Neutrophil (primary cell): ENCODE measurements around the gene HSP90AA1.
"Not testable (repeated sequence)": the region's sequence is repeated elsewhere in the genome, so short reads cannot be mapped to it uniquely, and the experiment has no call there.

Experiments used
- H3K27ac ChIP-seq: fragments of 200-600 bp; sonication (generic); 2 replicates; pipeline ENCODE4 v1.5.1; 2016; ENCODE audit warnings: mild to moderate bottlenecking, moderate library complexity
- H3K27me3 ChIP-seq: fragments of 200-600 bp; sonication (generic); 2 replicates; pipeline ENCODE4 v1.6.0; 2016; ENCODE audit warnings: mild to moderate bottlenecking
- H3K36me3 ChIP-seq: fragments of 200-600 bp; sonication (generic); 2 replicates; pipeline ENCODE4 v1.5.1; 2017
- H3K4me1 ChIP-seq, 2 experiments: fragments of 200-600 bp in 1 of 2; sonication (generic) in 1 of 2; 1 replicate in 1 of 2; 2 replicates in 1 of 2; pipeline versions ENCODE4 v1.5.1 to v1.6.1; 2013 to 2016; ENCODE audit warnings: low read depth in 1 of 2, low read length in 1 of 2, mild to moderate bottlenecking in 1 of 2, moderate library complexity in 1 of 2; ENCODE audit not compliant: control insufficient read depth in 1 of 2, insufficient read depth in 1 of 2
- H3K4me3 ChIP-seq, 2 experiments: fragments of 200-600 bp in 1 of 2; sonication (generic) in 1 of 2; 1 replicate in 1 of 2; 2 replicates in 1 of 2; pipeline ENCODE4 v1.5.1; 2013 to 2016; ENCODE audit warnings: low read depth in 1 of 2, low read length in 1 of 2, mild to moderate bottlenecking in 1 of 2, moderate library complexity in 1 of 2
- H3K9me3 ChIP-seq: fragments of 200-600 bp; sonication (generic); 2 replicates; pipeline ENCODE4 v1.5.1; 2016
- CTCF ChIP-seq: fragments of 200-600 bp; sonication (generic); IDR thresholded peaks from 2 replicates; pipeline ENCODE4 v1.5.1; 2016; ENCODE audit warnings: antibody characterized with exemption

HSP90AA1 gene

GRCh38 chr14:102085488-102085887 is 1.4 kb downstream of the HSP90AA1 start:
- Histone ChIP-seq H3K27me3 (no peaks in the 10 kb centered on the region), H3K9me3 (no peaks in the 10 kb centered on the region), H3K4me1 (peaks cover 25 to 30% of the 10 kb centered on the region in 2 experiments), H3K36me3 (peaks cover 52% of the 10 kb centered on the region), H3K4me3 (peak overlapping the region; percentile 94 to 99), H3K27ac (peak overlapping the region; percentile 92)
- TF ChIP-seq CTCF = no peak

GRCh38 chr14:102084931-102085330 is 1.9 kb downstream of the HSP90AA1 start:
- Histone ChIP-seq H3K27ac (peak overlapping the region; percentile 92), H3K36me3 (peaks cover 57% of the 10 kb centered on the region), H3K4me3 (no peak overlapping the region), H3K9me3 (no peaks in the 10 kb centered on the region), H3K4me1 (peaks cover 25 to 30% of the 10 kb centered on the region in 2 experiments), H3K27me3 (no peaks in the 10 kb centered on the region)
- no peak for TF ChIP-seq CTCF

- H3K4me3 ChIP-seq, H3K27me3 ChIP-seq, H3K9me3 ChIP-seq: not testable (repeated sequence)
- Histone ChIP-seq H3K4me1 (peaks cover 25 to 30% of the 10 kb centered on the region in 2 experiments), H3K36me3 (peaks cover 62% of the 10 kb centered on the region), H3K27ac (peak overlapping the region; percentile 30)
Measured at GRCh38 chr14:102084522-102084921, 2.3 kb downstream of the HSP90AA1 start.

- no peak overlapping the region for H3K27ac ChIP-seq
- no peaks in the 10 kb centered on the region for H3K27me3 ChIP-seq
- no peak overlapping the region for H3K4me3 ChIP-seq
- no peak for TF ChIP-seq CTCF
- H3K36me3 ChIP-seq = peaks cover 80% of the 10 kb centered on the region
- H3K9me3 ChIP-seq = no peaks in the 10 kb centered on the region
- peaks cover 10 to 16% of the 10 kb centered on the region in 2 experiments for H3K4me1 ChIP-seq
Measured at GRCh38 chr14:102081231-102082080, 5.4 kb downstream of the HSP90AA1 start.

GRCh38 chr14:102080183-102081080 is 6.4 kb downstream of the HSP90AA1 start:
- Histone ChIP-seq H3K27ac (no peak overlapping the region), H3K9me3 (no peaks in the 10 kb centered on the region), H3K27me3 (no peaks in the 10 kb centered on the region), H3K36me3 (peaks cover 77% of the 10 kb centered on the region), H3K4me3 (no peak overlapping the region), H3K4me1 (peaks cover 1 to 8% of the 10 kb centered on the region in 2 experiments)
- no peak for TF ChIP-seq CTCF

GRCh38 chr14:102079700-102079979 is 7.2 kb downstream of the HSP90AA1 start:
- H3K4me1 ChIP-seq = peaks cover 0 to 4% of the 10 kb centered on the region in 2 experiments
- no peak for TF ChIP-seq CTCF
- H3K27ac ChIP-seq = no peak overlapping the region
- no peaks in the 10 kb centered on the region for H3K27me3 ChIP-seq
- H3K9me3 ChIP-seq = no peaks in the 10 kb centered on the region
- no peak overlapping the region for H3K4me3 ChIP-seq
- H3K36me3 ChIP-seq = peaks cover 69% of the 10 kb centered on the region
